ENCODE results near the gene NTHL1. TPM values are rescaled to one million over a fixed set of nuclear protein-coding genes. Genes with fewer than 3 reads are reported as not detected.

Gene NTHL1
- total and polyA plus RNA-seq, 2 experiments from 2014 or later = 84.6 to 87.9 TPM

DNA sequence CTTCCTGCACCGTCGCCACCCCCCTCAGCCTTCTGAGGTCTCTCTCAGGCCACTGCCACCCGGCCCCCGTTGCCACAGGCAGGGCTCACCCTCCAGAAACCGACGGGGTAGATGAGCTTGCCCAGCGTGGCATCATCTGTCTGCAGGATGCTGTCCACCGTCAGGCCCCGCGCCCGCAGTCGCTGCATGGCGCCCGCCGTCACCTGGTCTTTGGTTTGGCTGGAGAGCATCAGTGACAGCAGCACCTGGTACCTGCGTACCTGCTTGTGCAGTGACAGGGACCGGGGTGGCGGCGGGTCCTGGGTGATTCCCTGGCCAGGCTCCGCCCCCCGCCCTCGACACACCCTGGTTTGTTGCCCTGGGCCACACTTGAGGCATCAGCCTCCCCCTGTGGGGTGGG lies 3.1 kb downstream of the NTHL1 start:
- Histone ChIP-seq H3K27ac (ENCODE audit: low read depth) (no peak overlapping the region), H3K4me1 (ENCODE audit: insufficient read depth) (peaks cover 10% of the 10 kb centered on the region; the same call in 1 of the 2 replicates), H2AFZ (no peak overlapping the region), H3K4me2 (no peak overlapping the region), H3K36me3 (ENCODE audit: insufficient read depth) (no peaks in the 10 kb centered on the region), H3K4me3 (no peak overlapping the region), H3K9me2 (ENCODE audit: insufficient read depth) (no peaks in the 10 kb centered on the region), H3K27me3 (ENCODE audit: insufficient read depth) (no peaks in the 10 kb centered on the region), H3K79me2 (replicated peaks; ENCODE audit: insufficient read depth) (peaks cover 22% of the 10 kb centered on the region), H4K20me1 (replicated peaks; ENCODE audit: insufficient read depth) (no peaks in the 10 kb centered on the region; the same call in 1 of the 2 replicates), H3F3A (replicated peaks; ENCODE audit: low read depth) (0 out of 2 replicates have a peak, but pooled peaks cover 5% of the 10 kb centered on the region)
- H3K4me1 Mint-ChIP-seq = peaks cover 9% of the 10 kb centered on the region
- H3K9me3 Mint-ChIP-seq = no peaks in the 10 kb centered on the region
- TF ChIP-seq STAT1 (IDR thresholded peaks at IDR 0.05; ENCODE audit: unreplicated experiment) (no peak), EZH2 (IDR thresholded peaks at IDR 0.05; ENCODE audit: low read depth, unreplicated experiment) (no peak), EZH2phosphoT487 (IDR thresholded peaks at IDR 0.05; ENCODE audit: unreplicated experiment) (no peak), ETS1 (IDR thresholded peaks at IDR 0.05) (no peak), ZNF331 (CRISPR knock-in tag; IDR thresholded peaks at IDR 0.05; ENCODE audit: low read depth) (no peak), CREB1 (CRISPR knock-in tag; IDR thresholded peaks at IDR 0.05; ENCODE audit: low read depth) (no peak), NANOG (IDR thresholded peaks at IDR 0.05; ENCODE audit: borderline replicate concordance) (no peak), POLR2AphosphoS5 (IDR thresholded peaks at IDR 0.05; ENCODE audit: low read depth) (no peak), JUNB (IDR thresholded peaks at IDR 0.05; ENCODE audit: unreplicated experiment) (no peak), ZNF462 (CRISPR knock-in tag; IDR thresholded peaks at IDR 0.05) (no peak), ZNF114 (CRISPR knock-in tag; IDR thresholded peaks at IDR 0.05) (no peak)
- TF ChIP-seq, protein P1, sequence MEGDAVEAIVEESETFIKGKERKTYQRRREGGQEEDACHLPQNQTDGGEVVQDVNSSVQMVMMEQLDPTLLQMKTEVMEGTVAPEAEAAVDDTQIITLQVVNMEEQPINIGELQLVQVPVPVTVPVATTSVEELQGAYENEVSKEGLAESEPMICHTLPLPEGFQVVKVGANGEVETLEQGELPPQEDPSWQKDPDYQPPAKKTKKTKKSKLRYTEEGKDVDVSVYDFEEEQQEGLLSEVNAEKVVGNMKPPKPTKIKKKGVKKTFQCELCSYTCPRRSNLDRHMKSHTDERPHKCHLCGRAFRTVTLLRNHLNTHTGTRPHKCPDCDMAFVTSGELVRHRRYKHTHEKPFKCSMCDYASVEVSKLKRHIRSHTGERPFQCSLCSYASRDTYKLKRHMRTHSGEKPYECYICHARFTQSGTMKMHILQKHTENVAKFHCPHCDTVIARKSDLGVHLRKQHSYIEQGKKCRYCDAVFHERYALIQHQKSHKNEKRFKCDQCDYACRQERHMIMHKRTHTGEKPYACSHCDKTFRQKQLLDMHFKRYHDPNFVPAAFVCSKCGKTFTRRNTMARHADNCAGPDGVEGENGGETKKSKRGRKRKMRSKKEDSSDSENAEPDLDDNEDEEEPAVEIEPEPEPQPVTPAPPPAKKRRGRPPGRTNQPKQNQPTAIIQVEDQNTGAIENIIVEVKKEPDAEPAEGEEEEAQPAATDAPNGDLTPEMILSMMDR (conservative IDR thresholded peaks at IDR 0.05; ENCODE audit: low read depth in 2 of 2) = no peak
- TF ChIP-seq, protein P2, sequence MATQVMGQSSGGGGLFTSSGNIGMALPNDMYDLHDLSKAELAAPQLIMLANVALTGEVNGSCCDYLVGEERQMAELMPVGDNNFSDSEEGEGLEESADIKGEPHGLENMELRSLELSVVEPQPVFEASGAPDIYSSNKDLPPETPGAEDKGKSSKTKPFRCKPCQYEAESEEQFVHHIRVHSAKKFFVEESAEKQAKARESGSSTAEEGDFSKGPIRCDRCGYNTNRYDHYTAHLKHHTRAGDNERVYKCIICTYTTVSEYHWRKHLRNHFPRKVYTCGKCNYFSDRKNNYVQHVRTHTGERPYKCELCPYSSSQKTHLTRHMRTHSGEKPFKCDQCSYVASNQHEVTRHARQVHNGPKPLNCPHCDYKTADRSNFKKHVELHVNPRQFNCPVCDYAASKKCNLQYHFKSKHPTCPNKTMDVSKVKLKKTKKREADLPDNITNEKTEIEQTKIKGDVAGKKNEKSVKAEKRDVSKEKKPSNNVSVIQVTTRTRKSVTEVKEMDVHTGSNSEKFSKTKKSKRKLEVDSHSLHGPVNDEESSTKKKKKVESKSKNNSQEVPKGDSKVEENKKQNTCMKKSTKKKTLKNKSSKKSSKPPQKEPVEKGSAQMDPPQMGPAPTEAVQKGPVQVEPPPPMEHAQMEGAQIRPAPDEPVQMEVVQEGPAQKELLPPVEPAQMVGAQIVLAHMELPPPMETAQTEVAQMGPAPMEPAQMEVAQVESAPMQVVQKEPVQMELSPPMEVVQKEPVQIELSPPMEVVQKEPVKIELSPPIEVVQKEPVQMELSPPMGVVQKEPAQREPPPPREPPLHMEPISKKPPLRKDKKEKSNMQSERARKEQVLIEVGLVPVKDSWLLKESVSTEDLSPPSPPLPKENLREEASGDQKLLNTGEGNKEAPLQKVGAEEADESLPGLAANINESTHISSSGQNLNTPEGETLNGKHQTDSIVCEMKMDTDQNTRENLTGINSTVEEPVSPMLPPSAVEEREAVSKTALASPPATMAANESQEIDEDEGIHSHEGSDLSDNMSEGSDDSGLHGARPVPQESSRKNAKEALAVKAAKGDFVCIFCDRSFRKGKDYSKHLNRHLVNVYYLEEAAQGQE (IDR thresholded peaks at IDR 0.05; ENCODE audit: unreplicated experiment) = no peak
- ATAC-seq = no peak
- no peaks in the 10 kb centered on the region for H3K36me3 Mint-ChIP-seq (ENCODE audit: low read depth)
- H3K4me3 Mint-ChIP-seq = no peak overlapping the region
- H3K27me3 Mint-ChIP-seq (ENCODE audit: insufficient read depth, low read depth, poor library complexity) = peaks cover 13% of the 10 kb centered on the region
- H3K27ac Mint-ChIP-seq = no peak overlapping the region
- no peak for DNase-seq (ENCODE audit: low spot score)

All from GM23338 (cell line).